Liver (tissue), 3 donors: ENCODE measurements around the gene SEZ6L.

Experiments used
- EGR1 ChIP-seq, 2 donors: IDR thresholded peaks; 2 replicates each; pipeline ENCODE4 v1.6.1; 2016 to 2018; ENCODE audit warnings: antibody characterized with exemption in 2 of 2, low read depth in 2 of 2
- GABPA ChIP-seq, 2 donors: IDR thresholded peaks in 1 of 2; conservative IDR thresholded peaks in 1 of 2; 2 replicates each; pipeline ENCODE4 v1.6.1; 2016; ENCODE audit warnings: antibody characterized with exemption in 2 of 2, mild to moderate bottlenecking in 1 of 2, moderate library complexity in 1 of 2
- HNF4A ChIP-seq, 2 donors: conservative IDR thresholded peaks; 2 replicates each; pipeline ENCODE4 v1.6.1; 2016; ENCODE audit warnings: antibody characterized with exemption in 2 of 2, mild to moderate bottlenecking in 2 of 2
- JUND ChIP-seq, 2 donors: IDR thresholded peaks; 2 replicates each; pipeline ENCODE4 v1.6.1; 2016; ENCODE audit warnings: antibody characterized with exemption in 2 of 2
- RAD21 ChIP-seq, 2 donors: IDR thresholded peaks; 2 replicates each; pipeline ENCODE4 v1.6.1; 2016; ENCODE audit warnings: antibody characterized with exemption in 2 of 2, mild to moderate bottlenecking in 2 of 2
- RXRA ChIP-seq, 2 donors: IDR thresholded peaks; 2 replicates each; pipeline ENCODE4 v1.6.1; 2017 to 2018; ENCODE audit warnings: antibody characterized with exemption in 2 of 2, mild to moderate bottlenecking in 1 of 2
- SP1 ChIP-seq: IDR thresholded peaks from 2 replicates; pipeline ENCODE4 v1.6.1; 2018; ENCODE audit warnings: antibody characterized with exemption, mild to moderate bottlenecking
- TAF1 ChIP-seq: conservative IDR thresholded peaks from 2 replicates; pipeline ENCODE4 v1.6.1; 2016; ENCODE audit warnings: antibody characterized with exemption, mild to moderate bottlenecking
- YY1 ChIP-seq: IDR thresholded peaks from 2 replicates; pipeline ENCODE4 v1.6.1; 2016; ENCODE audit warnings: antibody characterized with exemption, mild to moderate bottlenecking
- TF ChIP-seq, protein P1 (sequence below): fragments of 150-350 bp; IDR thresholded peaks from 2 replicates; pipeline ENCODE4 v1.5.1; 2017; ENCODE audit warnings: improper control_type of control experiment, low read depth, low read length; ENCODE audit not compliant: missing input control
- TF ChIP-seq, protein P2 (sequence below): IDR thresholded peaks from 2 replicates; pipeline ENCODE4 v1.6.1; 2016; ENCODE audit warnings: antibody characterized with exemption
- TF ChIP-seq, protein P3 (sequence below): IDR thresholded peaks from 2 replicates; pipeline ENCODE4 v1.6.1; 2016; ENCODE audit warnings: antibody characterized with exemption
- TF ChIP-seq, protein P4 (sequence below): IDR thresholded peaks from 2 replicates; pipeline ENCODE4 v1.6.1; 2016; ENCODE audit warnings: antibody characterized with exemption, mild to moderate bottlenecking
- donor health status: healthy.
- donor health status: healthy.

DNA sequence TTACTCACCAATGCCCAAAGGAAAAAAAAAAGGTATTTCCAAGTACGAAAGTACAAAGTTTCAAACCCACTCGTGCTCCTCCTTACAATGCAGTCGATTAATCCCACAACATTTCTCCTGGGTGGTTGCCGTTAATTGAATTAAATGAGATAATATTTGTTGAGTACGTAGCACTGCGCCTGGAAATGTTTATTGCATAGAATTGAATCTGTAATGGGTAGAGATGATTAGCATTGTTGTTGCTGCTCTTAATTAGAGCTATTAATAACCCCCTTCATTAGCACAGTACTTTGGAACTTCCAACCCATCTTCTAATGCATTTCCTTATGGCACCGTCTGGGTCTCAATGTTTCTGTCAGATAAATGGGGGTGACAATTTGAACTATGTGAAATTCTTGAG lies 77.3 kb downstream of the SEZ6L start:
- TF ChIP-seq, protein P1, sequence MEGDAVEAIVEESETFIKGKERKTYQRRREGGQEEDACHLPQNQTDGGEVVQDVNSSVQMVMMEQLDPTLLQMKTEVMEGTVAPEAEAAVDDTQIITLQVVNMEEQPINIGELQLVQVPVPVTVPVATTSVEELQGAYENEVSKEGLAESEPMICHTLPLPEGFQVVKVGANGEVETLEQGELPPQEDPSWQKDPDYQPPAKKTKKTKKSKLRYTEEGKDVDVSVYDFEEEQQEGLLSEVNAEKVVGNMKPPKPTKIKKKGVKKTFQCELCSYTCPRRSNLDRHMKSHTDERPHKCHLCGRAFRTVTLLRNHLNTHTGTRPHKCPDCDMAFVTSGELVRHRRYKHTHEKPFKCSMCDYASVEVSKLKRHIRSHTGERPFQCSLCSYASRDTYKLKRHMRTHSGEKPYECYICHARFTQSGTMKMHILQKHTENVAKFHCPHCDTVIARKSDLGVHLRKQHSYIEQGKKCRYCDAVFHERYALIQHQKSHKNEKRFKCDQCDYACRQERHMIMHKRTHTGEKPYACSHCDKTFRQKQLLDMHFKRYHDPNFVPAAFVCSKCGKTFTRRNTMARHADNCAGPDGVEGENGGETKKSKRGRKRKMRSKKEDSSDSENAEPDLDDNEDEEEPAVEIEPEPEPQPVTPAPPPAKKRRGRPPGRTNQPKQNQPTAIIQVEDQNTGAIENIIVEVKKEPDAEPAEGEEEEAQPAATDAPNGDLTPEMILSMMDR: no peak
- TF ChIP-seq TAF1 (no peak), GABPA (IDR thresholded peaks at IDR 0.05 in 1 of 2, conservative IDR thresholded peaks at IDR 0.05 in 1 of 2) (no peak), RAD21 (IDR thresholded peaks at IDR 0.05) (no peak), JUND (IDR thresholded peaks at IDR 0.05) (no peak), SP1 (no peak), RXRA (IDR thresholded peaks at IDR 0.05) (no peak), YY1 (no peak), HNF4A (conservative IDR thresholded peaks at IDR 0.05) (no peak), EGR1 (IDR thresholded peaks at IDR 0.05; ENCODE audit: low read depth in 2 of 2) (no peak)
- TF ChIP-seq, protein P2, sequence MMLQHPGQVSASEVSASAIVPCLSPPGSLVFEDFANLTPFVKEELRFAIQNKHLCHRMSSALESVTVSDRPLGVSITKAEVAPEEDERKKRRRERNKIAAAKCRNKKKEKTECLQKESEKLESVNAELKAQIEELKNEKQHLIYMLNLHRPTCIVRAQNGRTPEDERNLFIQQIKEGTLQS: no peak
- TF ChIP-seq, protein P3, sequence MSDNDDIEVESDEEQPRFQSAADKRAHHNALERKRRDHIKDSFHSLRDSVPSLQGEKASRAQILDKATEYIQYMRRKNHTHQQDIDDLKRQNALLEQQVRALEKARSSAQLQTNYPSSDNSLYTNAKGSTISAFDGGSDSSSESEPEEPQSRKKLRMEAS: no peak
- TF ChIP-seq, protein P4, sequence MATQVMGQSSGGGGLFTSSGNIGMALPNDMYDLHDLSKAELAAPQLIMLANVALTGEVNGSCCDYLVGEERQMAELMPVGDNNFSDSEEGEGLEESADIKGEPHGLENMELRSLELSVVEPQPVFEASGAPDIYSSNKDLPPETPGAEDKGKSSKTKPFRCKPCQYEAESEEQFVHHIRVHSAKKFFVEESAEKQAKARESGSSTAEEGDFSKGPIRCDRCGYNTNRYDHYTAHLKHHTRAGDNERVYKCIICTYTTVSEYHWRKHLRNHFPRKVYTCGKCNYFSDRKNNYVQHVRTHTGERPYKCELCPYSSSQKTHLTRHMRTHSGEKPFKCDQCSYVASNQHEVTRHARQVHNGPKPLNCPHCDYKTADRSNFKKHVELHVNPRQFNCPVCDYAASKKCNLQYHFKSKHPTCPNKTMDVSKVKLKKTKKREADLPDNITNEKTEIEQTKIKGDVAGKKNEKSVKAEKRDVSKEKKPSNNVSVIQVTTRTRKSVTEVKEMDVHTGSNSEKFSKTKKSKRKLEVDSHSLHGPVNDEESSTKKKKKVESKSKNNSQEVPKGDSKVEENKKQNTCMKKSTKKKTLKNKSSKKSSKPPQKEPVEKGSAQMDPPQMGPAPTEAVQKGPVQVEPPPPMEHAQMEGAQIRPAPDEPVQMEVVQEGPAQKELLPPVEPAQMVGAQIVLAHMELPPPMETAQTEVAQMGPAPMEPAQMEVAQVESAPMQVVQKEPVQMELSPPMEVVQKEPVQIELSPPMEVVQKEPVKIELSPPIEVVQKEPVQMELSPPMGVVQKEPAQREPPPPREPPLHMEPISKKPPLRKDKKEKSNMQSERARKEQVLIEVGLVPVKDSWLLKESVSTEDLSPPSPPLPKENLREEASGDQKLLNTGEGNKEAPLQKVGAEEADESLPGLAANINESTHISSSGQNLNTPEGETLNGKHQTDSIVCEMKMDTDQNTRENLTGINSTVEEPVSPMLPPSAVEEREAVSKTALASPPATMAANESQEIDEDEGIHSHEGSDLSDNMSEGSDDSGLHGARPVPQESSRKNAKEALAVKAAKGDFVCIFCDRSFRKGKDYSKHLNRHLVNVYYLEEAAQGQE: no peak
